GM18870 (cell line): ENCODE results near the gene BOC.

Source experiments
- ATAC-seq: cut with Tn5 transposase; IDR thresholded peaks from one replicate; pipeline ENCODE4 v1.9.1; 2021; ENCODE audit warnings: moderate library complexity; ENCODE audit not compliant: unreplicated experiment

Gene BOC

DNA sequence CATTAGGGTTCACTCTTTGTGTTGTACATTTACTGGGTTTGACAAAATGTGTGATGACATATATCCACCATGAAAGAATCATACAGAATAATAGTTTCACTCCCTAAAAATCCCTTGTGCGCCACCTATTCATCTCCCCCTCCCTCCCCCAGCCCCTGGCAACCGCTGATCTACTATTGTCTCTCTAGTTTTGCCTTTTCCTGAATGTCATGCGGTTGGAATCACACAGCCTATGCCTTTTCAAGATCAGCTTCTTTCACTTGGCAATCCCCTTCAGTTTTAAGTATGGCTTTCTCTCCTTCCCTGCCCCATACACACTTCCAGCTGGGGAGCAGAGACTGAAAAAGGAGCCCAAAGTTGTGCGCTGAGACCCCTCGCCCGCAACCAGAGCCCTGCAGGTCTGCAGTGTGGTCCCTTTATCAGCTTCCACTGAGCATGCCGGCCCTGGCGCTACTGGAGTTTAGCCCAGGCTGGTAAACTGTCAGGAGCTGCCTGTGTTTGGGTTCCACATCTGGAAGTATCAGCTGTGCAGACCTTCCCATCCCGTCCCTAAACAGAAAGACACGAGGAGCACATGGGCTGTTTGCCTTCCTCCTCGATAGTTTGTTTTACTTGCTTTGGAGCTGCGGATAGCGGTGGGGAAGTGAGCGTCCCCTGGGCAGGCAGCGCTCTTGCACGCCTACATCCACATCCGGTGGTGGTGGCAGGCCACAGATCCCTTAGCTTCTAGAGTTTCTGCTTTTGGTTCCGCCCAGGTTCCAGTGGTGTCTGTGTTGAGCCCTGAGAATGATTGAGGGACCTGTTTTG is 12.3 kb downstream of the BOC start:
- peak; percentile 70 for ATAC-seq

DNA sequence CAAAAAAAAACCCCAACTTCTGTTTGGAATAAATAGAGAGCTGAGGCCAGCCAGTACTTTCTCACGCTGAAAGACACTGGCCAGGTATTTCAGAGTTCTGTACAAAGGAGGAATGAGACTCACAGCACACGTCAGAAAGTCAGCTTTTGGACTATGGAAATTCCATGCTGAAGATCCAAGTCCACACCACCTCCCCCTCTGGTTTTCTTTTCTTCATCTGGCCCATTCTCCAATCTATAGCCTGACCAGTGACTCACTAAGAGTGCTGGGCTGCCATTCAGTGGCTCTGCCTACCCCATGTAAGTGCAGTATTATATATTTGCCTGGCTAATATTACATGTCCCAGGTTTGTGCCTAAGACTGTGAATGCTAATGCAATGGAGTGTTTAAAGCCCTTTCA is 13.9 kb downstream of the BOC start:
- no peak for ATAC-seq

DNA sequence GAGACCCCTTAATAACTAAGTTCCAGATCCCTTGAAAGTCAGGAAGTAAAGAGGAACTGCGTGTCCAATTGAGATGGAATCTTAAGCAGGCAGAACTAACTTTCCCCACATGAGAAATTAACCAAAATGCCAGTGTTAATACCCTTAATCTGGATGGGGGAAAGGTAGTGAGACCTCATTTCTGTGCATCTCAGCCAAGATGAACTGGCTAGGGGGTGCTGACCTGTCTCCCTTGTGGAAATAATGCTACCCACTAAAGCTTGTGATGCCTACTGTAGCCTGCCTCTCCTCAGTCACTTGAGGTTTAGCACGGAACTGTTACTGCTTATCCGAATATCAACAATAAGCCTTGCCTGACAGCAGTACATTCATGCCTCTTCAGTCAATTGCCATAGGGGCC is 15.1 kb downstream of the BOC start:
- no peak for ATAC-seq

DNA sequence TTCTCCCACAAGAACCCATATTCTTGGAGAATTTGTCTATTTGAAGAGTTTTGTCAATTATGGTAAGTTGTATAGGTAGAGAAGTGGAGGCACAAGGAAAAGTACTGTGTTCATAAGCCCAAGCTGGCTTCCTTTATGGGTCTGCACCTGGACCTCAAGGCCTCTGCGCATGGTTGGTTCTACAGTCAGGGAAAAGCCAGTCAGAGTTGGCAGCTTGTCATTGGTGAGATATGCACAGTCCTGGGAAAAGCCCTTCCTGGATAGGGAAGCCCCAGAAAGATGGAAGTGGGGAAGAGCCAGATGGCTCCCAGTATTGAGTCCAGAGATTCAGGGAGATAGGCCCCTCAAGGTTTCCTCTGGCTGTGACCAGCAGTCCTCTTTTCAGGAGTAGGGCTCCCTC is 15.8 kb downstream of the BOC start:
- no peak for ATAC-seq

DNA sequence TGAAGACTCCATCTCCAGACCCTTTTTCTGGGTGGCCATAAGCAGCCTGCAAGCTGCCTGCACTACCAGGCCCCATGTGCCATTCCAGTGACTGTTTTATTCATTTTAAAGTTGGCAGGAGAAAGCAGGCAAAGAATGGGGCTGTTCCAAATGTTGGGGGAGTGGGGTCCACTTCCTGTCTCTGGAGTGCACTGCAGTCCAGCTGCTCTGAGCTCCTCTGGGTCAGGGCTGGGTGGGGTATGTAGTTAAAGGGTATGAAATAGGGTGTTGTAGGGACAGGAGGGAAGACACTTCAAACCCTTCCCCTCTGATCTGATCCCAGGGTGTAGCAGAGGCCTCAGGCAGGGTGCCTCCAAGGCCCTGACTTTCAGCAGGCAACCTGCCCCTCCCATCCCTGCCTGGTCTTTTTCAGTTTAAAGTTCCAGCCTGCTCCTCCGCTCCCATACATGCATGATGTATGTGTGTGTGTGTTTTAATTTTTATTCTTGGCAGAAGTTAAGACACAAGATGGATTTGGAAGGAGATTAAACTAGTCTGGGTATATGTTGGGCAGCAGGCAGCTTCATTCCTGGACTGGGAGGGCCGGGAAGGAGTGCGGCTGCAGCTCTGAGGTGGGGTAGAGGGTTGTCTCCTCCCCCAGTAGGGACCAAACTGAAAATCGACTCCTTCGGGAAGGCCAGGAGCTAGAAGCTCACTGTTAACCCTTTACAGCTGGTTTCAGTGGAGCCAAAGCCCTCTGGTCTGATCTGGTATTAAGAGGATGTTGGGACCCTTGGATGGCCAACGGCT is 17.3 kb downstream of the BOC start:
- no peak for ATAC-seq

DNA sequence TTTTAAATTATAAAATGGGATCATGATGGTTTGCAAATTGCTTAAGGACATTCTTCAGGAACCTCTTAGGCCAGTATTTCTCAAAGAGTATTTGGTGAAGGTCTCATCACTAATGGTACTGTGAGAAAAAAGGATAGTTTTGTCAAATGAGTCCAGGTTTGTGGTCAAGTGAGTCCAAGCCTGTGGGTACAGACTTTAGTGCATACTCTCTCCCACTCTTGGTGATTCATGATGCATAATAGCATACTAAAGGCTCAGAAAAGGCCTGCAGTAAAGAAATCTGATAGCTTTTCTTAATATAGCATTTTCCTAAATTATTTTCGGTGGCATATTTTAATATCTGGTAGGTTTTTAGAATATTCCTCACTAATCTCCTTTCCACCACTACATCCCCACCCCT is 20.0 kb downstream of the BOC start:
- ATAC-seq = no peak

DNA sequence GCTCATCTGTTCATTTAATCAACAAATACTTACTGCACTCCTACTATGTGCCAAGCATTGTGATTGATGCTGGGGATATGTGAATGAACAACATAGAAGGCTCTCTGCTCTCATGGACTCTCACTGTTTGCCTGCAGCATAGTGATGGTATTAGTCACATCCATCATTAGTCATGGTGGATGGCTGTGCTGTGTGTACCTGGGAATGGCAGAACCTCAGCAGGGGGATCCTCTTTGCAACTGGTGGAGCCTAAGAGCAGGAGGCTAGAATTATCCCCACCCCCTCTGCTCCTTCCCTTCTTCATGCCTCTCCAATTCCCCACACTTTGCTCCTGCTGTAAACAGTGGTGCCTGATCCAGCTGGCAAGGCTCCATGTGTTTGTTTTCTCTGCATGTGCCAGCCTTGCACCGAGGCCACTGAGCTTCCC is 20.5 kb downstream of the BOC start:
- no peak for ATAC-seq

DNA sequence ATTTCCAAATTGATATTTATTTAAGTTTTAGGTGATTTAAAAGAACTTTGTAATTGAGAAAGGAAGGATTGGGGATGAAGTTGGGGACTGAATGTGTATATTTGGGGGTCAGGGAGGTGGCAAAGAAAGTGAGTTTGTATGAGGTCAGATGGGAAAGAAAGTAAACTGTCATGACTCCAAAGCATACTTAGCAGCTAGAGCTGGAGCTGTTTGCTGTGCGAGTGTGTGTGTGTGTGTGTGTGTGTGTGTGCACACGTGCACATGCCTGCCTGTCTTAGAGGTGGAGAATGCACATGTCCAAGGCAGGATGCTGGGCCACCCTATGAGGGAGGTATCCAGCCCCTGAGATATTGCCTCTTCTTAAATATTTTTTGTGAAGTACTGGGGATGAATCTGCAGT is 21.0 kb downstream of the BOC start:
- ATAC-seq = no peak

DNA sequence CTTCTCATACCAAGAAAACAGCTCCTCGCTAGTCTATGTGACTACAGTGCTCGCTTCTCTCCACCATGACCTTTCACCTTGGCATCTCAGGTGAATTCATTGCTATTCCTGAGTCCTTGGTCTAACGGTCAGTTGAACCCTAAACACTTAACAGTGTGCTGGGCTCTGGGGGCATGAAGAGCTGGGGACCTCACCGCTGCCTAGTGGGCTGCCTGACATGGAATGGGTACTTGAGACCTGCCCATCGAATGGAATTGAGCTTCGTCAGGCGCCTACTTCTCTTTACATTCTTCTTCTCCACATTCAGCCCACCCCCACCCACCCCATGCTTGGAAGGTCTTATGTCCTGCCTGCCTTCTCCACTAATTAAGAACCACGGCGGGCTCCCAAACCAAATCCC is 22.1 kb downstream of the BOC start:
- ATAC-seq = no peak

DNA sequence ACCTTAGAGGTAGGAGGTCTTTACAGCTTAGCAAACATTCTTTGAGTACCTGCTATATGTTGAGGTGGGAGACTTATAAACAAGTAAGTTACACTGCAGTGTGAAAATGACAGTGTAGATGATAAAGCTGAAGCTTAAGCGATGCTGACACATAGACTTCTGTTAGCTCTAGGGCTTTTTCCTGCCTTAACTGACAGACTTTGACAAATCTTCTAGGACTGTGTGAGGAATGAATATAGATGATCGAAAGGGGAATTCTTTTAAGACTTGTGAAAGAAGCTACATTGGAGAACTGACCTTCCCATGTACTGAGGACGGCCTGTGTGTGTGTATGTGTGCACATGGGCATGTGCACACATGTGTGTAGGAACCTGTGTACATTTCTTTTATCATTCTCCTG is 22.7 kb downstream of the BOC start:
- no peak for ATAC-seq

DNA sequence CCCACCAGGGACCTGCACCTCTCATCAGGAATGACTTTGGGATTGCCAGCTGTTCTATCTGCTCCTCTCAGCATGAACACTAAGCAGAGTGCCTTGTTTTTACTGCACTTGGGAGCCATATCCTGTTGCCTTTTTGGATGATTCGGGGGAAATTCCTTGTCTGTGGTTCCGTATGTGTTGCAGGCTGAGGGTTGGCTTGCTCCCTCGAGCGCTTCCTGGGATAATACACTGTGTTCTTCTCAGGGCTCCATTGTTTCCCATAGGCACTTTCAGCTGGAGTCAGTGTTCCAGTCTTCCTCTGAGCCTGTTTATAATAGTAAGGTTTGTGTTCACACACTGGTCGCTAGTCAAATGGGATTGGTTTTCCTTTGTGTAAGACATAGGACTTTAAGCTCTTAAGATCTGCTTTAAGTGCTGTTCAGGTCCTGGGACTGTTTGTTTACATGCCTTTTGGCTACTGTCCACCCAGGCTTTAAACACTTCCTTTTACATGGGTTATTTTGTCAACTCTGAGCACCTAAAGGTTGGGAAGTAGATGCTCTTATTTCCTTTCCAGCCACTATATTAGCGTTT is 23.4 kb downstream of the BOC start:
- no peak for ATAC-seq

DNA sequence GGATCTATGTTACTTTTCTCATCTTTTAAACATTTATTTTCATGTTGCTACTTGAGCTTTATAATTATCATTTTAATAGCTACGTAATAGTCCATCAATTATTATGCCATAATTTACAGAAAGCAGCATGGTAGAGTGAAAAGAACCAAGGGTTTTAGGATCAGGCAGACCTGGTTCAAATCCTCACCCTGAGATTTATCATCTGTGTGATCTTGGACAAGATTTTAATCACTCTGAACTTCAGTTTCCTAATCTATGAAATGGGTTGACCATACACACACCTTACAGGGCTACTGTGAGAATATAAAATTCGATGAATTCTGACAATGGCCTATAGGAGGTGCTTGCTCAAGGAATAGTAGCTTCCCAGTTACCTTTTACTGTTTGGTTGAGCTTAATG is 27.1 kb downstream of the BOC start:
- ATAC-seq = no peak

DNA sequence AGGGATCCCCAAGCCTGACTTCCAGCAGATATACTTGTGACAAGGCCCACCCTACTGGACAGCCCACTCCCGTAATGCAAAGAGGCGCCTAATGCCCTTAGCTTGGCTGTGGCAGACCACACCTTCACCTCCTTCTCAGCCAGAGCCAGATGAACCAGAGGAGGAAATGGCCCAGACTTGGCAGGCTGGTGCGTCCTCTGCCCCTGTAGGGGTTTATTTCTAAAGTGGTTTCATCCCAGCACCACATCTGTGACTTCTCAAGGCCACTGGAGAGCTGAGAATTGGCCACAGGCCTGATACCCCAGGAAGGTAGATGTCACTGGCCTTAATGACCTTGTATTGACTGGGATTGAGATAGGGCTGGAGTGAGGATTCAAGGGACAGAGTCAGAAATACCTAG is 29.5 kb downstream of the BOC start:
- ATAC-seq = no peak

DNA sequence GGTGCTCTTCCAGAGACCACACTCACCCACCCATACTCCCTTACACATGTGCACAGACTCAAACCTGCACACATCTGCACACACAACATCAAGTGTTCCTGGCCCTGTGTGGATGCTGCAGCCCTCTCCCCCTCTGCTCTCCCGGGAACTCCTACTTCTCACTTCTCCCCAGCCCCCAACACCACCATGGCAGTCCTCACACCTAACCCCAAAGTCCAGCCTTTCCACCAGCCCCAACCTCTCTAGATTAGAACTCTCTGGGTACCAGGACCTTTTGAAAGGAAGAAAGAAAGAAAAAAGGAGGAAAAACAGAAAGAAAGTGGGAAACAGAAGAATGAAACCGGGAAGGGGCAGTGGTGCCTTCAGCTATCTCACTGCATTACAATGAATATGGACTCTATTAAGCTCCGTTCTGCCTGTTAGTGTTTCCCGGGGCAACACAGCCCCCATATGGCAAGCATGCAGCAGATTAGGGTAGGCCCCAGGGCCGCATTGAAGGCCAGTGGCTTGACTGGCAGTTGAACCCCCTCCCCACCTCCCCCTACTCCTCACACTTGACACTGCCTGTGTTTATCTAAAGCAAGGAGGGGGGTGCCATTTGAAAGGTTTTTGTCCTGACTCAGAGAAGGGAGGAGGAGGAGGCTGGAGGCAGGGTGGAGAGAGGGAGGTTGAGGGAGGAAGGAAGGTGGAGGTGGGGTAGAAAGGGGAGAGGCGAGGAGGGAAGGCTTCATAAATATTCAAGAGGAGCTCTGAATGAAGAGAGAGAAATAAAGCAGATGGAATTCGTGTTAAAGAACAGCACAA is 30.1 kb downstream of the BOC start:
- no peak for ATAC-seq

DNA sequence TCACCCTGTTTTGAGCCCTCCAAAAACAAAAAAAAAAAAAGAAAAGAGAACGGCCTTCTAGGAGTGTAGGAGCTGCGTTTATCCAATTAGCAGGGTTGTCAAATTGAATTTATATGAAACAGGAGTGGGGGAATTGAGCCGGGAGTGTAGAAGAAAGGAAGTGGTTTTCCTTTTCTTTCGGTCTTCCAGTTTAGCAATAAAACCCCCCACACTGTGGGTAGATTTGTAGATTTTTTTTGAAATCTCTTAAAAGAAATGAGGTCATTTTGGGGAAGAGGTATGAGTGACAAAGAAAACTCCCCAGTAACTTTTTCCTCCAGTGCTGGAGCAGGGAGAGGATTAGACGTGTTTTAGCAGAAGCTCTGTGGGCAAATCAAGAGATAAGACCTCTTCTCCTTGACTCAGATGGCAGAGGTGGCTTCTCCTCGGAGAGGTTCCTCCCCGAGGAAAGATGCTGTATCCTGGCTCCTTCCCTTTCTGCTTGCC is 30.8 kb downstream of the BOC start:
- ATAC-seq = no peak

DNA sequence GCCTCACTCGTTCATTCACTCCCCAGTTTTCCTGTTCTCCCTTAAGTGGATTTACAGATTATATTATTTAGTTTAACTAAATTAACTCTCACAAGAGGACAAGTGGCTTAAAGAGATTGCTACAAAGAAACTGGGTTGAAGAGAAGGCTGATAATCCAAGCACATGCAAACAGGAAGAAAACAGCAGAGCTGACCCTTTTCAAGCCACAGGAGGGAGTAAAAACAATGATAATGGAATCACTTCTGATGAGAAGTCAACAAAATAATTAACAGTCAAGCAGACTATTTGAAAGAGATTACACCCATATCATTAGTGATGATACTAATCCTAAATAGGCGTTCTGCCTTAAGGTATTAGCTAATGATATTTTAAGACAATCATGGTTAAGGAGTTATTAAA is 31.7 kb downstream of the BOC start:
- ATAC-seq = no peak

DNA sequence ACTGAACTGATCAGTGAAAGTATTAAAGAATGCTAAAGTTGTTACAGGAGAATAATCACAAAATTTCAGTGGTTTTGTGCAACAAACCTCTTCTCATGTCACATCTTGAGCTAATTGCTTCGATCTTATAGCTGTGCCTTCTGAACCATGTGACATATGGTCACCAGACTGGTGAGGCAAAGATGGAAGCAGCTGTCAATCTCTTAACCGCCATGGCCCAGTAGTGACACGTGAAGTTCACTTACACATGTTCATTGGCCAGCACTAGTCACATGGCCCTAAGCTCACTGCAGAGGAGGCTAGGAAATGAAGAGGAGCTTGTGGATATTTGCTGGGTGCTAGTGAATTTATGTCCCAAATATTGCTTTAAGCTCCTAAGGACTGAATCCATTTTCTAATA is 32.5 kb downstream of the BOC start:
- ATAC-seq = no peak

DNA sequence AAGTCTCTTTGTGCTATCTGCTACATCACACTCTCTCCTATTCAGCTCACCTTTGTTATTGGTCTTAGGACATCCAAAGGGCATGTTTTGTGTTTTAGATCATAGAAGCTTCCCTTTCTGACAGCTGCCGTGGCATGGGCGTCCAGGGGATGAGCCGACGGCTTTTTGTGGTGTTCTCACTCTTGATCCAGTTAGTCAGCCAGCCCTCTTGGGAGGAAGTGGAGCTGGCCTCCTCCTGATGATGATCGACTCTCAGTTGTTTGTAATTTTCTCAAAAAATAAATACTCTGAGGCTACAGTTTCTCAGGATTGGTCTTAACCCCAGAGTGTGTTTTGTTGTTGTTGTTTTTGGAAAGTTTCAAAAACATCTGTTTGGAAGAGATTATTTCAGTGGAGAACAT is 34.4 kb downstream of the BOC start:
- no peak for ATAC-seq

DNA sequence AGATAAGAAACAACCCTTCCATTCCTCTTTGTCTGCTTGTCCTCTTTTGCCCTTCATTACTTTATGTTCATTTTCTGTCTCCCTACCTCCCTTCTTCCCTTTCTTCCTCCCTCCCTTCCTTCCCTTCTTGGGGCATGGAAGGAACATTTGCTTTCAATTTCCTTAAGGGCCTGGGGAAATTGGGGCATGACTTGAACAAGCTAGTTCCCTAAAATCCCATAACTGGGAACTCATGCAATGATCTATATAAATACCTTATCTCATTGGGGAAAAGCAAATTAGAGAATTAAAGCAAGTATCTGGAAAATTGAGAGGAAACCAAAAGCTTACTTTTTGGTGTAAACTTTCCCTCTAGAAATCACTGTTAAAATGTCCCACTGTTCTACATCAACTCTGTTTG is 35.7 kb downstream of the BOC start:
- ATAC-seq = no peak

DNA sequence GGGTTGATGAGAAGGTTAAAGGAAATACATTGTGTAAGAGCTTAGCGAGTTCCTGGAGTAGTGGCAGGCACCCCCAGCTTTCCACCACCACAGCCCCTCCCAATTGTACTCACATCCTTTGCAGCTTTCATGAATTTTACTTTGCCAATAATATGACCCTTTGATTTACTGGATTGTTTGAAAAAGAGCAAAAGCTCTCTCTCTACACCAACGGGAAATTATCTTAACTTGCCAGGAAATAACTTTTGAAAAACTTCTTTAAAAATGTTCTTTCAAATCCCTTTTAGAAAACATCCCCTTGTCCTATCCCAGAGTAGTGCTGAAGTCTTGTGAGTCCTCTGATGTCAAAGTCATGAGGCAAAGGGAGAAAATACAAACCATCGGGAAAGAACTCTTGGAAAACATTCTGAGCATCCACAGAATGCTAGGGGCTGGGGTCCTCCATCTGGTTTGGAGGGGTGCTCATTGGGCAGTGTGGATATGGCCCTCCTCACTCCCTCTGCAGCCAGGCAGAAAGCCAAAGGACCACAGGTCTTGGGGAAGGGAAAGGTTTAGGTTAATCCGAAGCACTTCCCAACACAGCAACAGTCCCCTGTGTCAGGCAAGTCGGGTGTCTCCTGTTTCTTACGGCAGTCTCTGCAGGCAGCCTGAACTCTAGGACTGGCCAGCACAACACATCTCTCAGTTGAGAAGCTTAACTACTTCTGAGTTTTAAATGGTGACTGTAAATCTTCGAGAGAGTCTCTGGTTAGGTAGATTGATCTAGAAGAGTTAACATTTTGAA is 36.5 kb downstream of the BOC start:
- ATAC-seq = no peak
